ENCODE data around the gene CLDN14. TPM values are rescaled to one million over a fixed set of nuclear protein-coding genes. Genes with fewer than 3 reads are reported as not detected.

Gene CLDN14
- total RNA-seq, 4 donors from 2014 or later: 0.20 TPM; not detected in 3

DNA sequence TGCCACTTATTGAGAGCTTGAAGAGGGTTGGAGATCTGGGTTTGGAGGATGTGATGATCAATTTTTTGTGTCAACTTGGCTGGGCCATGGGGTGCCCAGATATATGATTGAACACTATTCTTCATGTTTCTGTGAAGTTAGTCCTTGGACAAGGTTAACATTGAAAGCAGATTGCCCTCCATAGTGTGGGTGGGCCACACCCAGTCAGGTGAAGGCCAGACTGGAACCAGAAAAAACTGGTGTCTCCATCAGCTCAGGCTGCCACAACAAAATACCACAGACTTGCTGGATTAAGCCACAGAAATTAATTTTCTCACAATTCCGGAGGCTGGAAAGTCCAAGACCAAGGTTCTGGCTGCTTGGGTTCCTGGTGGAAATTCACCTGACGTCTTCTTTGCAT lies 7.5 kb downstream of the CLDN14 start:
- no peaks in the 10 kb centered on the region for H3K36me3 ChIP-seq
- no peak overlapping the region for H3K27ac ChIP-seq
- in situ Hi-C loops (cut with MboI; ENCODE audit: low sequenced_read_pairs in 4 of 4) (no loop called here), intact Hi-C loops (cut with DNase I; ENCODE audit: low total_unique reads) (no loop called here)
- H3K27me3 ChIP-seq: no peaks in the 10 kb centered on the region
- H3K4me3 ChIP-seq: no peak overlapping the region
- no peak for DNase-seq
- H3K9me3 ChIP-seq: no peaks in the 10 kb centered on the region
- ATAC-seq: no peak
- H3K4me1 ChIP-seq: no peaks in the 10 kb centered on the region
- TF ChIP-seq POLR2A (IDR thresholded peaks at IDR 0.05): no peak
- TF ChIP-seq, protein P1, sequence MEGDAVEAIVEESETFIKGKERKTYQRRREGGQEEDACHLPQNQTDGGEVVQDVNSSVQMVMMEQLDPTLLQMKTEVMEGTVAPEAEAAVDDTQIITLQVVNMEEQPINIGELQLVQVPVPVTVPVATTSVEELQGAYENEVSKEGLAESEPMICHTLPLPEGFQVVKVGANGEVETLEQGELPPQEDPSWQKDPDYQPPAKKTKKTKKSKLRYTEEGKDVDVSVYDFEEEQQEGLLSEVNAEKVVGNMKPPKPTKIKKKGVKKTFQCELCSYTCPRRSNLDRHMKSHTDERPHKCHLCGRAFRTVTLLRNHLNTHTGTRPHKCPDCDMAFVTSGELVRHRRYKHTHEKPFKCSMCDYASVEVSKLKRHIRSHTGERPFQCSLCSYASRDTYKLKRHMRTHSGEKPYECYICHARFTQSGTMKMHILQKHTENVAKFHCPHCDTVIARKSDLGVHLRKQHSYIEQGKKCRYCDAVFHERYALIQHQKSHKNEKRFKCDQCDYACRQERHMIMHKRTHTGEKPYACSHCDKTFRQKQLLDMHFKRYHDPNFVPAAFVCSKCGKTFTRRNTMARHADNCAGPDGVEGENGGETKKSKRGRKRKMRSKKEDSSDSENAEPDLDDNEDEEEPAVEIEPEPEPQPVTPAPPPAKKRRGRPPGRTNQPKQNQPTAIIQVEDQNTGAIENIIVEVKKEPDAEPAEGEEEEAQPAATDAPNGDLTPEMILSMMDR (IDR thresholded peaks at IDR 0.05 in 4 of 5, conservative IDR thresholded peaks at IDR 0.05 in 1 of 5): no peak

DNA sequence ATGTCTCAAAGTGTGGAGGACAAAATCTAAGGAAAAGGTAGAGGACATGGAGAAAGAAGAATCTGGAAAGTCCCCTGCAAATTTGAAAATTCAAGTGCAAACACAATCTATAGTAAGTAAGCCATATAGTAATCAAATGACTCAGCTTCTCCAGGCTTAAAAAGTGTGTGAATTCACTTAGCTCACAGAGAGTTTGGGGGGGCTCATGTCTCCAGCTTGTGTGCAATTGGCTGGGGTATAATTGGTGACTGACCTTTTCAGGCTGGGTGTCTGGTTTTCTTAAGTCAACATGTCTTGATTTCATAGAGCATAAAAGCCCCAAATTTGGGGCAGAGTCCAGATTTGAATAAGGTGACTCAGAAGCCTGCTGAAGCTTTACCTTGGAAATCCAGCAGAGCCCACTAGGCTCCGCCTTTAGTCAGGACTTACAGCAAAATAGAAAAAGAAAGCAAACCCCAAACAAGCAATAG lies 8.6 kb downstream of the CLDN14 start:
- Histone ChIP-seq H3K27me3 (no peaks in the 10 kb centered on the region), H3K36me3 (no peaks in the 10 kb centered on the region), H3K4me1 (no peaks in the 10 kb centered on the region), H3K4me3 (no peak overlapping the region), H3K9me3 (no peaks in the 10 kb centered on the region), H3K27ac (no peak overlapping the region)
- DNase-seq: no peak
- intact Hi-C loops (cut with DNase I; ENCODE audit: low total_unique reads): no loop called here
- no peak for ATAC-seq
- in situ Hi-C loops (cut with MboI; ENCODE audit: low sequenced_read_pairs in 4 of 4): no loop called here
- TF ChIP-seq, protein P1 (IDR thresholded peaks at IDR 0.05 in 4 of 5, conservative IDR thresholded peaks at IDR 0.05 in 1 of 5): no peak
- TF ChIP-seq POLR2A (IDR thresholded peaks at IDR 0.05): no peak

DNA sequence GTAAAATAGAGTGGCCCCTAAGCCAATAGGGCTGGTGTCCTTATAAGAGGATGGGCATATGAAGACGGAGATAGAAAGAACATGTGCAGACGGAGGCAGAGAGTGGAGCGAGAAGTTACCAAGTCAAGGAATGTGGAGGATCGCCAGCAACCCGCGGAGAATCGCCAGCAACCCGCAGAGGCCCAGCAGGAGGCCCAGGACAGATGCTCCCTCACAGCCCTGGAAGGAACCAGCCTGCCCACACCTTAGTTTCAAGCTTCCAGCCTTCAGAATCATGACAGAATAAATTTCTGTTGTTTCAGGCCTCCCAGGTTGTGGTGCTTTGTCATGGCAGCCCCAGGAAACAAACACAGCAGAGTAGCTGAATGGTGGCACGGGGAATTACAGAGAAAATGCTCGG lies 9.6 kb downstream of the CLDN14 start:
- Histone ChIP-seq H3K4me3 (no peak overlapping the region), H3K36me3 (no peaks in the 10 kb centered on the region), H3K9me3 (no peaks in the 10 kb centered on the region), H3K27me3 (no peaks in the 10 kb centered on the region), H3K27ac (no peak overlapping the region), H3K4me1 (peaks cover 3 to 4% of the 10 kb centered on the region in 2 donors)
- ATAC-seq (no peak), DNase-seq (no peak)
- intact Hi-C loops (cut with DNase I; ENCODE audit: low total_unique reads) (no loop called here), in situ Hi-C loops (cut with MboI; ENCODE audit: low sequenced_read_pairs in 4 of 4) (no loop called here)
- TF ChIP-seq POLR2A (IDR thresholded peaks at IDR 0.05): no peak
- TF ChIP-seq, protein P1 (IDR thresholded peaks at IDR 0.05 in 4 of 5, conservative IDR thresholded peaks at IDR 0.05 in 1 of 5): no peak

DNA sequence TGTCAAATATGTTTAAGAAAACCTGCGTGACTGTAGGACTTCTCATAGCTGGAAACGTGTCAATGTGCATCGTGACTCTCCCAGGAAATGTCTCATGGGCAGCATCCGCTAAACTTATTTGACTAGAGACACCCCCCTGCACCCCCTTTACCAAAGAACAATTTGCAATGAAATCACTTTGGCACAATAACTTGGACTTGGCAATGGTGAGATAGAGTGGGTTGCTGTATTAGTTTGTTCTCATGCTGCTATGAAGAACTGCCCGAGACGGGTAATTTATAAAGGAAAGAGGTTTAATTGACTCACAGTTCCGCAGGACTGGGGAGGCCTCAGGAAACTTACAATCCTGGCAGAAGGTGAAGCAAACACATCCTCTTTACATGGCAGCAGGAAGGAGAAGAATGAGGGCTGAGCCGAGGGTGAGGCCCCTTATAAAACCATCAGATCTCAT lies 13.8 kb downstream of the CLDN14 start:
- H3K9me3 ChIP-seq: no peaks in the 10 kb centered on the region
- peaks cover 9 to 15% of the 10 kb centered on the region in 2 donors for H3K4me1 ChIP-seq
- no peak for TF ChIP-seq POLR2A (IDR thresholded peaks at IDR 0.05)
- TF ChIP-seq, protein P1 (IDR thresholded peaks at IDR 0.05 in 4 of 5, conservative IDR thresholded peaks at IDR 0.05 in 1 of 5): no peak
- intact Hi-C loops (cut with DNase I; ENCODE audit: low total_unique reads) (no loop called here), in situ Hi-C loops (cut with MboI; ENCODE audit: low sequenced_read_pairs in 4 of 4) (no loop called here)
- H3K27me3 ChIP-seq: no peaks in the 10 kb centered on the region
- DNase-seq (no peak), ATAC-seq (no peak)
- no peaks in the 10 kb centered on the region for H3K36me3 ChIP-seq
- H3K4me3 ChIP-seq: no peak overlapping the region
- H3K27ac ChIP-seq: no peak overlapping the region

DNA sequence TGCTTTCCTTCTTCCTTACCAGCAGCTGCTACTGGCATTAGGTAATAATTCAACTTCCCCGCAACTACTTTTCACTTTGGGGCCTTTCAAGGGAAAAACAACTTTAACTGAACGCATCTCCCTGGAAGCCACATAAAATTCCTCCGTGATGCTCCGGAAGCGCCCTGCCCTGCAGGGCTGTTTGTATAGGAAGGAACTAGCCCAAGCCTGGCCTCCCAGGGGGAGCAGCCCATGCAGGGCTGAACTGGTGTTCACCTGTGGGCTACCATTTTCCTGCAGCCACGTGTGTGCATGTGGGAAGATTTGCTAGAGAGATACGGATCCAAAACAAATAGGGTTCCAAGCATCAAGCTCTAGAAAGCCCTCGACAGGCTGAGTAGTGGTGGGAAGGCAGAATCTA lies 14.4 kb downstream of the CLDN14 start:
- Histone ChIP-seq H3K27me3 (no peaks in the 10 kb centered on the region), H3K27ac (no peak overlapping the region), H3K4me3 (no peak overlapping the region), H3K36me3 (no peaks in the 10 kb centered on the region), H3K9me3 (no peaks in the 10 kb centered on the region), H3K4me1 (peaks cover 9 to 15% of the 10 kb centered on the region in 2 donors)
- no peak for DNase-seq
- ATAC-seq: no peak
- intact Hi-C loops (cut with DNase I; ENCODE audit: low total_unique reads) (no loop called here), in situ Hi-C loops (cut with MboI; ENCODE audit: low sequenced_read_pairs in 4 of 4) (no loop called here)
- TF ChIP-seq POLR2A (IDR thresholded peaks at IDR 0.05): no peak
- TF ChIP-seq, protein P1 (IDR thresholded peaks at IDR 0.05 in 4 of 5, conservative IDR thresholded peaks at IDR 0.05 in 1 of 5): no peak

All from gastrocnemius medialis (tissue), 4 donors.